ENCODE data around the gene GLUD1.
"Not testable (repeated sequence)": the region's sequence is repeated elsewhere in the genome, so short reads cannot be mapped to it uniquely, and the experiment has no call there.

The GLUD1 gene

DNA sequence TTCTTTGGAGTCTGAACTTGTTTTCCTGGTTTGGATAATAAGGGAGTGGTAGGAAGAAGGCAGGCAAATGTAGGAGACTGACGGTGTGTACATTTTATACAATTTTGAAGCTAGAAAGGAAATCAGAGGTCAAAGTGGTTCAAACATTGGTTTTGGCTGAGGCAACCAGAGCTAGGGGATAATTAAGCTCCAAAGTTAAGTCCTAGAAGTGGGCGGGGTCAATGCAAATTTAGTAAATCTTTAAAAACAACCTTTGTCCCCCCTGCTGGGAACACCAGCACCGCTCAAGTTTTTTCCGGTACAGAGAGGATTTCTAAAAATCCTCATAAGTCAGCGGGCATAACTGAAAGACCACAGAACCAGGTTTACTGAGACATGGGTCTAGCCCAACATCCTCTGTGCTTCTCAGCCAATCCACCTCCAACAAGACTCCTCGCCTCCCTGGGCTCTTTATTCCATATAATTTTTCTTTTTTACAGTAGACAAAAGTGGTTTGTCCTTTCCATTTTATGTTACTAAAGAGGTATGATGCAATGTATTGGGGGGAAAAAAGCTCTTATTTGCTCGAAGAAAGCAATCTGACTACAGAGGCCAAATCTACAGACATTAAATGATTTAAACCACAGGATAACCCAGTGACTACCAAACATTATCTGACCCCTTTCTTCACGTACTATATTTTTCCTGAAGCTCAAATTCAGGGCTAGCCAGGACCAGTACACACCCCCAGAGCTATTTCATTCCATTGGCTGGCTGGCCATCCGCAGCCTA lies 1.6 kb downstream of the GLUD1 start:
- TF ChIP-seq, protein P1, sequence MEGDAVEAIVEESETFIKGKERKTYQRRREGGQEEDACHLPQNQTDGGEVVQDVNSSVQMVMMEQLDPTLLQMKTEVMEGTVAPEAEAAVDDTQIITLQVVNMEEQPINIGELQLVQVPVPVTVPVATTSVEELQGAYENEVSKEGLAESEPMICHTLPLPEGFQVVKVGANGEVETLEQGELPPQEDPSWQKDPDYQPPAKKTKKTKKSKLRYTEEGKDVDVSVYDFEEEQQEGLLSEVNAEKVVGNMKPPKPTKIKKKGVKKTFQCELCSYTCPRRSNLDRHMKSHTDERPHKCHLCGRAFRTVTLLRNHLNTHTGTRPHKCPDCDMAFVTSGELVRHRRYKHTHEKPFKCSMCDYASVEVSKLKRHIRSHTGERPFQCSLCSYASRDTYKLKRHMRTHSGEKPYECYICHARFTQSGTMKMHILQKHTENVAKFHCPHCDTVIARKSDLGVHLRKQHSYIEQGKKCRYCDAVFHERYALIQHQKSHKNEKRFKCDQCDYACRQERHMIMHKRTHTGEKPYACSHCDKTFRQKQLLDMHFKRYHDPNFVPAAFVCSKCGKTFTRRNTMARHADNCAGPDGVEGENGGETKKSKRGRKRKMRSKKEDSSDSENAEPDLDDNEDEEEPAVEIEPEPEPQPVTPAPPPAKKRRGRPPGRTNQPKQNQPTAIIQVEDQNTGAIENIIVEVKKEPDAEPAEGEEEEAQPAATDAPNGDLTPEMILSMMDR (IDR thresholded peaks at IDR 0.05) = no peak
- H3K27ac ChIP-seq = no peak overlapping the region

DNA sequence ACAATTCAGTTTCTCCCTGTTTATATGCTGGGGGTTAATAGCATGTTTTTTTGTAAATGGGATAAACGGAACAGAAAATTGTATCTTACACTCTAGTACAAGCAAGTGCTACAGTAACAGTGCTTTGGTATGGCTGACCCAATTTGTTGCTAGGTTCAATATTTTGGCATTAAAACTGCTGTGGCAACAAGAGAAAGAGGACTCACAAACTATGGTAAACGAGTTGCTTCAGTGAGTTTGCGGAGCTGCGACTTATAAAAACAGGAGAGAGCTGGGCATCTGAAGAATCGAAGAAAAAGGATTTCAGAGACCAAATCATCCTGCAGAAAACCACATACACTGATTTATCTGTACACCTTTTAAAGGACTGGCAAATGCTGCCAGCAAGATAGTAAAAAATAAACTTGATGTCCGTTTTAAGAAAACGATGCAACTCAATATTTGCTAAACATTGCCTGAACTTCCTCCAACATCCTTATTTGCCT lies 2.2 kb downstream of the GLUD1 start:
- Histone ChIP-seq H3K36me3 (peaks cover 5% of the 10 kb centered on the region), H3K4me1 (ENCODE audit: control insufficient read depth in 1 of 2, insufficient read depth in 1 of 2, low read depth in 1 of 2, low read length in 1 of 2) (peaks cover 24 to 29% of the 10 kb centered on the region in 2 experiments), H3K27ac (no peak overlapping the region), H3K27me3 (no peaks in the 10 kb centered on the region), H3K4me3 (ENCODE audit: low read depth in 1 of 2, low read length in 1 of 2) (no peak overlapping the region), H3K9me3 (no peaks in the 10 kb centered on the region)
- TF ChIP-seq, protein P1 (IDR thresholded peaks at IDR 0.05) = no peak

More for the DNA sequence above, 1.6 kb downstream of the GLUD1 start:
- Histone ChIP-seq H3K9me3 (no peaks in the 10 kb centered on the region), H3K4me3 (ENCODE audit: low read depth in 1 of 2, low read length in 1 of 2) (peak overlapping the region; percentile 81 to 87), H3K4me1 (ENCODE audit: control insufficient read depth in 1 of 2, insufficient read depth in 1 of 2, low read depth in 1 of 2, low read length in 1 of 2) (peaks cover 24 to 29% of the 10 kb centered on the region in 2 experiments), H3K27me3 (no peaks in the 10 kb centered on the region), H3K36me3 (peaks cover 5% of the 10 kb centered on the region)

DNA sequence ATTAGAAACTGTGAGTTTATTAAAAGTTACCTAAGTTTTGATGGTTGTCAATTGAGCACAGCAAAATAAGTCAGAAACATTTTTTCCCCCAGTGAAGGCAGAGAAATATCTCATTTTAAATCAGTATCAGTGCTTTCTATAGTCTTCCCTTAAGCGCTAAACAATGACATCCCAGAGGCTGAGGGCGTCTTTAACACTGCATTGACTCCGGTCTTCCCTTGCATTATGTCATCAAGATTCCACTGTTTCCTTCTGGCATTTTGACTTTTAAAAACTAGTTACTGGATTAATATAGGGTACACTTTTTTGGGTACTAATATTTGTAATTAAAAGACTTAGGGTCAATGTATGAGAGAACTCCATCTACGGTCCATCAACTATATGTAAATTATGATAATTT lies 3.9 kb downstream of the GLUD1 start:
- H3K4me1 ChIP-seq (ENCODE audit: control insufficient read depth in 1 of 2, insufficient read depth in 1 of 2, low read depth in 1 of 2, low read length in 1 of 2) = peaks cover 23 to 26% of the 10 kb centered on the region in 2 experiments
- TF ChIP-seq, protein P1 (IDR thresholded peaks at IDR 0.05) = no peak
- no peak overlapping the region for H3K4me3 ChIP-seq (ENCODE audit: low read depth in 1 of 2, low read length in 1 of 2)
- H3K9me3 ChIP-seq = no peaks in the 10 kb centered on the region
- no peaks in the 10 kb centered on the region for H3K27me3 ChIP-seq
- H3K36me3 ChIP-seq = peaks cover 5% of the 10 kb centered on the region
- no peak overlapping the region for H3K27ac ChIP-seq

DNA sequence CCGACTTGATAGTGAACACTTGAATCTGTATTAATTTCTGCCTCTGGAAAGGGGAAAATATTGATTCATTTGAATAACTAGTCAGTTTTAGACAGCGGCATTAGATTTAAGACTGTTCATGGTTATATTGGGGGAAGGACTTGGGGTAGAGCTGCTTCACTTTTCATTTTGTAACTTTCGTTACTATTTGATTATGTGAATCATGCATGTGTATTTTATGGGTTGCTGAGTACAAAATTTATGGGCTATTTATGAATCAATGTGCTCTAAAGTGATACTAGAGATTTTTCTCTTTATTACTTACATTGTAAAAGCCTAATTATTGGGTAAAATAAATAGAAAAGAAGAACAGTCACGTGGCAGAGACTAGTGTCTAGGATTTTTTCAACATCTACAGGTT lies 4.9 kb downstream of the GLUD1 start:
- Histone ChIP-seq H3K36me3 (peaks cover 5% of the 10 kb centered on the region), H3K4me3 (ENCODE audit: low read depth in 1 of 2, low read length in 1 of 2) (no peak overlapping the region), H3K9me3 (no peaks in the 10 kb centered on the region), H3K4me1 (ENCODE audit: control insufficient read depth in 1 of 2, insufficient read depth in 1 of 2, low read depth in 1 of 2, low read length in 1 of 2) (peaks cover 18 to 20% of the 10 kb centered on the region in 2 experiments), H3K27ac (no peak overlapping the region), H3K27me3 (no peaks in the 10 kb centered on the region)
- TF ChIP-seq, protein P1 (IDR thresholded peaks at IDR 0.05) = no peak

DNA sequence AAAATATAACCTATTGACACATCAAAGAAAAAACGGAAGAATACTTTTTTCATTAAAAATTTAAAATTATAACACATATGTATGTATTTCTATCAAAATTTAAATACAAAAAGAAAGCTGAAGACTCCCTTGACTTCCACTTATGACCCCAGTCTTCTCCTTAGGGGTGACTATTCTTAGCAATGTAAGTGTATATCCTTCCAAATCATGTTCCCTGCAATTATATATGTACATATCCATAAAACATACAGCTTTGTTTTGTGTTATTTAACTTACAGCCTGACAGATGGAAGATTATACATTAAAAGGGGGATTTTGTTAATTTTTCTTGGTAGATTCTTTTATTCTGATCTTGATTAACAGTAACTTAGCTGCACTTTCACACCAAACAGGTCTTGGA lies 9.1 kb downstream of the GLUD1 start:
- no peaks in the 10 kb centered on the region for H3K27me3 ChIP-seq
- no peaks in the 10 kb centered on the region for H3K4me1 ChIP-seq (ENCODE audit: control insufficient read depth in 1 of 2, insufficient read depth in 1 of 2, low read depth in 1 of 2, low read length in 1 of 2)
- no peaks in the 10 kb centered on the region for H3K9me3 ChIP-seq
- peaks cover 5% of the 10 kb centered on the region for H3K36me3 ChIP-seq
- TF ChIP-seq, protein P1 (IDR thresholded peaks at IDR 0.05) = no peak
- no peak overlapping the region for H3K27ac ChIP-seq
- no peak overlapping the region for H3K4me3 ChIP-seq (ENCODE audit: low read depth in 1 of 2, low read length in 1 of 2)

DNA sequence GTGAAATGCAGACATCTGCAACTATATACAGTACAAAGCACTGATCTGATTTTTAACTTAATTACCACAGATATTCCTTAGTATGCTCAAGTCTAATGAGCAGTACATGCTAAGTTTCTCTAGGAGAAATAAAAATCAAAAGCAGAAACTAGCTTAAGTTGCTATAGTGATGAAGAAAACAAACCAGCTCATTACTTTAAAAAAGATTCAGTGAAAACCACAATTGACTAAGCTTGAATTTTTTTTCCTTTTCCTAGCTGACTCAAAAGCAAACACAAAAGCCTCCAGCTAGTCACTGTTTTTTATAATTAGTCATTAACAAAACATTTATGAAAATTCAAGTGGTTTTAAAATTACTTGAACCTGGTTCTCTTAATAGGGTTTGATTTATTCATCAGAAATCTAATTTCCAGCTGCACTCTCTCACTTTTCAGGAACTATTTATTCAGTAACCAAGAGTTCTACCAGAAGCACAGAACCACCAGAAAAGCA lies 10.3 kb downstream of the GLUD1 start:
- H3K4me3 ChIP-seq (ENCODE audit: low read depth in 1 of 2, low read length in 1 of 2); H3K4me1 ChIP-seq (ENCODE audit: control insufficient read depth in 1 of 2, insufficient read depth in 1 of 2, low read depth in 1 of 2, low read length in 1 of 2); H3K27me3 ChIP-seq; H3K36me3 ChIP-seq; H3K9me3 ChIP-seq; H3K27ac ChIP-seq: not testable (repeated sequence)

DNA sequence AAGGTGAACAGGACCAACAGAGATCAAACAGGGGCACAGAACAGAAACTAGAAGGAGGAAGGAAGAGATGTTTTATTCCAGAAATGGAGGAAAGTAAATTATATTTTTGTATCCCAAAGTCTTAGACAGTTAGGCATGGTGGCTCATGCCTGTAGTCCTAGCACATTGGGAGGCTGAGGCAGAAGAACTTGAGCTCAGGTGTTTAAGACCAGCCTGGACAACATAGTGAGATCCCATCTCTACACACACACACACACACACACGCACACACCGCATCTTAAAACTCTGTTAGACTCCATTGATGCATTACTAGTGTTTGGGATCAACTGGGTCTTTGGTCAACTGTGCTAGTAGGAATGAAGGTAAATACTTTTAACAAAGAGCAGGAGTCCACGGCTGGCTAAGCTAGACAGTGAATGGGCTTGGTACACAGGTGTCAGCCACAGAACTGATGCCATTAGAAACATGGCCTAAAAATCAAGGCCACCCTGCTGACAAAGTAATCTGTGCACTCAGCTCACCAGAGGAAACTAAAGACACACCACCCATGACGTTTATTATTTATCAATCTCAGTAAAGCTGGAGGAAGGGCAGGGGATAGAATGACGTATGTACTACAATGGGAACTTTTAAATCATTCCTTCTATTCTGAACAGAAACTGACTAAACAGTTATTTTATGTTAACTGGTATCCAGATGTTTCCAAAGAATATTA lies 10.9 kb downstream of the GLUD1 start:
- H3K4me1 ChIP-seq (ENCODE audit: control insufficient read depth in 1 of 2, insufficient read depth in 1 of 2, low read depth in 1 of 2, low read length in 1 of 2); H3K27me3 ChIP-seq; H3K27ac ChIP-seq; H3K36me3 ChIP-seq; H3K9me3 ChIP-seq; H3K4me3 ChIP-seq (ENCODE audit: low read depth in 1 of 2, low read length in 1 of 2): not testable (repeated sequence)

DNA sequence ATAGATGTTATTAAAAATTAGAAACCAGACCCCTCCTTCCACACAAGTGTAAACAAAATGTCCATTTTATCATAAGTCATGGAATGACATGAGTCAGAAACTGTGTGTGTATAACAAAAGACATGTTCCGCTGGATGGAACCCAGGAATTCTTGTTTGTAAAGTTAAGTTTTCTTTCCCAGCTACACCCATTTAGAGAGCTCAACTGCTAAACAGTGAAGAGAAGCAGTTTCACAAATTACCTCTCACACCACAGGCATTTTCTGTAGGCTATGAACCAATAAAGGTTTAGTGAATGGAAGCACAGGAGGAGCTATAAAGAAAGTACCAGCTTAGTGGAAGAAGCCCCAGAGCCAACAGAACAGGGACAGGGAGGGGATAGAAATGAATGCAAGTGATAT lies 12.4 kb downstream of the GLUD1 start:
- H3K27ac ChIP-seq; H3K36me3 ChIP-seq; H3K9me3 ChIP-seq; H3K27me3 ChIP-seq; H3K4me1 ChIP-seq (ENCODE audit: control insufficient read depth in 1 of 2, insufficient read depth in 1 of 2, low read depth in 1 of 2, low read length in 1 of 2); H3K4me3 ChIP-seq (ENCODE audit: low read depth in 1 of 2, low read length in 1 of 2): not testable (repeated sequence)

Data from neutrophil (primary cell).